ENCODE measurements around the gene DOP1A. TPM values are rescaled to one million over a fixed set of nuclear protein-coding genes. Genes with fewer than 3 reads are reported as not detected.

DOP1A gene
- total RNA-seq, 1 donor from 2014 or later = 18.4 TPM

GRCh38 chr6:83167726-83168278, 100.3 kb downstream of the DOP1A start:
- no peaks in the 10 kb centered on the region for H3K4me1 Mint-ChIP-seq
- H3K9me3 Mint-ChIP-seq = no peaks in the 10 kb centered on the region
- DNase-seq (ENCODE audit: low read depth, low spot score) = no peak
- no peak for TF ChIP-seq CTCF (conservative IDR thresholded peaks at IDR 0.05)
- no peak overlapping the region for H3K27ac Mint-ChIP-seq (ENCODE audit: unreplicated experiment)
- no peaks in the 10 kb centered on the region for H3K27me3 Mint-ChIP-seq (ENCODE audit: low read depth)
- H3K36me3 Mint-ChIP-seq (ENCODE audit: low read depth) = peaks cover 19% of the 10 kb centered on the region
- no peak overlapping the region for H3K4me3 Mint-ChIP-seq

GRCh38 chr6:83168556-83168955, 101.1 kb downstream of the DOP1A start:
- Mint-ChIP-seq H3K27me3 (ENCODE audit: low read depth) (no peaks in the 10 kb centered on the region), H3K4me1 (no peaks in the 10 kb centered on the region), H3K36me3 (ENCODE audit: low read depth) (peaks cover 19% of the 10 kb centered on the region), H3K9me3 (no peaks in the 10 kb centered on the region), H3K27ac (ENCODE audit: unreplicated experiment) (no peak overlapping the region), H3K4me3 (no peak overlapping the region)
- no peak for TF ChIP-seq CTCF (conservative IDR thresholded peaks at IDR 0.05)
- DNase-seq (ENCODE audit: low read depth, low spot score) = no peak

- TF ChIP-seq CTCF (conservative IDR thresholded peaks at IDR 0.05) = no peak
- no peak overlapping the region for H3K4me3 Mint-ChIP-seq
- DNase-seq (ENCODE audit: low read depth, low spot score) = no peak
- no peaks in the 10 kb centered on the region for H3K27me3 Mint-ChIP-seq (ENCODE audit: low read depth)
- no peaks in the 10 kb centered on the region for H3K9me3 Mint-ChIP-seq
- peaks cover 19% of the 10 kb centered on the region for H3K36me3 Mint-ChIP-seq (ENCODE audit: low read depth)
- no peak overlapping the region for H3K27ac Mint-ChIP-seq (ENCODE audit: unreplicated experiment)
- no peaks in the 10 kb centered on the region for H3K4me1 Mint-ChIP-seq
These were observed 101.6 kb downstream of the DOP1A start for GRCh38 chr6:83169106-83169505.

GRCh38 chr6:83169511-83169910, 102.0 kb downstream of the DOP1A start:
- Mint-ChIP-seq H3K27me3 (ENCODE audit: low read depth) (no peaks in the 10 kb centered on the region), H3K4me1 (no peaks in the 10 kb centered on the region), H3K27ac (ENCODE audit: unreplicated experiment) (no peak overlapping the region), H3K9me3 (no peaks in the 10 kb centered on the region), H3K36me3 (ENCODE audit: low read depth) (peaks cover 21% of the 10 kb centered on the region), H3K4me3 (no peak overlapping the region)
- TF ChIP-seq CTCF (conservative IDR thresholded peaks at IDR 0.05) = no peak
- no peak for DNase-seq (ENCODE audit: low read depth, low spot score)

- Mint-ChIP-seq H3K4me1 (no peaks in the 10 kb centered on the region), H3K9me3 (no peaks in the 10 kb centered on the region), H3K27me3 (ENCODE audit: low read depth) (no peaks in the 10 kb centered on the region), H3K27ac (ENCODE audit: unreplicated experiment) (no peak overlapping the region), H3K4me3 (no peak overlapping the region), H3K36me3 (ENCODE audit: low read depth) (peaks cover 12% of the 10 kb centered on the region)
- no peak for TF ChIP-seq CTCF (conservative IDR thresholded peaks at IDR 0.05)
- no peak for DNase-seq (ENCODE audit: low read depth, low spot score)
These were observed 108.8 kb downstream of the DOP1A start for GRCh38 chr6:83176246-83176645.
